WI38 (cell line): Measurements from ENCODE around the gene MALRD1.

ENCODE experiments used
- H3K4me3 ChIP-seq: 2 replicates; pipeline ENCODE4 v1.5.1; 2011; ENCODE audit warnings: low read depth, mild to moderate bottlenecking, control low read depth, low read length
- TF ChIP-seq, protein P1 (sequence below): IDR thresholded peaks from 2 replicates; pipeline ENCODE4 v1.5.1; 2012; ENCODE audit warnings: low read depth, mild to moderate bottlenecking, control low read depth, low read length

Gene MALRD1

DNA sequence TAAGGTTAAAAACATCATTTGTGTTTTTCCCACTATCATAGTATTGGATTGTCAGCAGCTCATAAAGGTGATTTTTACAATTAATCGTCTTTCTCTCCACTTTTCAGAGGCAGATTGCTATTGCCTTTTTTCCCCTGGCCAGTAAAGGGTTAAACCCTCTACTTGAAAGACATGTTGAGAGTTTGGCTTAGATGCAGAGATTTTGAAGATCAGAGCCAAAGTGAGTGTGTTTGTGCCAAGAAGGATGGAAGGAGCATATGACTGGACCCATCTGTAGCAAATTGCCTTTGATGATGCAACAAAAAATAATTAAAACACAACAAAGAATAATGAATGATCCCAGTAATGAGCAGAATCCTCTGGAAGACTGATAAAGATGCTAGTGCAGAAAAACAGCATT lies 373.1 kb downstream of the MALRD1 start:
- TF ChIP-seq, protein P1, sequence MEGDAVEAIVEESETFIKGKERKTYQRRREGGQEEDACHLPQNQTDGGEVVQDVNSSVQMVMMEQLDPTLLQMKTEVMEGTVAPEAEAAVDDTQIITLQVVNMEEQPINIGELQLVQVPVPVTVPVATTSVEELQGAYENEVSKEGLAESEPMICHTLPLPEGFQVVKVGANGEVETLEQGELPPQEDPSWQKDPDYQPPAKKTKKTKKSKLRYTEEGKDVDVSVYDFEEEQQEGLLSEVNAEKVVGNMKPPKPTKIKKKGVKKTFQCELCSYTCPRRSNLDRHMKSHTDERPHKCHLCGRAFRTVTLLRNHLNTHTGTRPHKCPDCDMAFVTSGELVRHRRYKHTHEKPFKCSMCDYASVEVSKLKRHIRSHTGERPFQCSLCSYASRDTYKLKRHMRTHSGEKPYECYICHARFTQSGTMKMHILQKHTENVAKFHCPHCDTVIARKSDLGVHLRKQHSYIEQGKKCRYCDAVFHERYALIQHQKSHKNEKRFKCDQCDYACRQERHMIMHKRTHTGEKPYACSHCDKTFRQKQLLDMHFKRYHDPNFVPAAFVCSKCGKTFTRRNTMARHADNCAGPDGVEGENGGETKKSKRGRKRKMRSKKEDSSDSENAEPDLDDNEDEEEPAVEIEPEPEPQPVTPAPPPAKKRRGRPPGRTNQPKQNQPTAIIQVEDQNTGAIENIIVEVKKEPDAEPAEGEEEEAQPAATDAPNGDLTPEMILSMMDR = no peak
- no peak overlapping the region for H3K4me3 ChIP-seq

DNA sequence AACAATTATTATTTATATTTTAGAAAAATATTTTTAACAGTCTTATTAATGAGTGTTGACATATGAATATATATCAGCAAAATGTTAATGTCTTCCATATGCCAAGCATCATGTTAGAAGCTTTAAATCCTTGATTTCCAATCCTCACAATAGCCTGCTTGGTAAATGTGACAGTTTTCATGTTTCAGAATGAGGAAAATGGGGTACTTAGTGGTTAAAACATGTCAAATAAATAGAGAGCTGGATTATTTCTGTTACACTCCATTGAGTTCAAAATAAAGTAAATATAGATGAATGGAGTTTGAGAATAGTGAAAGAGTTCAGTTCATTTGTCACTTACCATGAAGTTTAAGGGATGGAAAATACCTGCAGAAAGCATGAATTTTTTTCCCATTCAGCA lies 377.4 kb downstream of the MALRD1 start:
- TF ChIP-seq, protein P1 = no peak

DNA sequence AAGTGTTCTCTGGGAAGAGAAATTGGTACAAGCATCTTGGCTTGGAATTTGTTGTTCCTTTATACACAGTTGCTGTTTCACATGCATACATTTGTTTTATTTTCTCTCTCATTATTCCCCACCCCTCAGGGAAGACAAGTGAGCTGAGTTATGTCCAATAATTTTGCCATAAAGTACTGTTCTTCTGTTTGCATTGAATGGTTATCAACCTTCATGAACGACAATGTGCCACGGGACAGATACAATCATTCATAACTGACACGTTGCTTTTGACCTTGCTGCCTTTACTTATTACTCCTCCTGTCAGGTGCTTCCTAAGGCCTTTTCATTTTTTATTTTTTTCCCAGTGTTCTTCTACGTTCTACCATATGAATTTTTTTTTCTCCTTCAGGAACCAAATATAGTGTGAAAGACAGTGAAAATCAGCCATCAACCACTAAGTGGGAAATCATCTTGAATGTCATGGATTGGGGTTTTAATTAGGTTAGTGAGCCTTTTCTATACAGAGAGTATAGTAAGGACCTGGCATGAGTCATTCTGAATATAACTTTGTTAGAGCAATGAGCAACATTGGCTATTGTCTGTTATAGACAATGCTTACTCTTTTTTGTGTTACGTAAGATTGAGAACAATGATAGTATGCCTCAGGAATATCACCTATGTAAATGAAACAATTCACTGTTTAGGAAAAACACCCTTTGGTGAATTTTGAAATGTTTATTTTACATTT lies 383.2 kb downstream of the MALRD1 start:
- TF ChIP-seq, protein P1 = no peak

More for the DNA sequence above, 377.4 kb downstream of the MALRD1 start:
- no peak overlapping the region for H3K4me3 ChIP-seq

DNA sequence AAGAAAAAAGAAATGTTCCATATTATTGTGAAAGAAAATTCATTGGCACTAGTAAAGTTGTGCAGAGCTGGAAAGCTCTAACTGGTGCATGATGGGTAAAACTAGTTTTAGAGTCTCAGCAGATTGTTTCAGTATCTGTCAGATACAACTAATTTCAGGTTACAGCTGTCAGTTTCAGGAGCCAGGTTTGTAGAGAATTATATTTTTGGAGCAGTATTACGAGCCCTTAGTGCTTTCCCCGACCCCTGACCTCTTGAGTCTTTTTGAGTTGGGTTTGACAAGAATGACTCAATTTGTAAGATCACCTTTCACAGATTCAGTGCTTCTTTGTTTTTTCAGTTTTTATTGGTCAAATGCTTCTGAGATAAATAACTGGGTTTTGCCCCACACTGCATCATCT lies 401.3 kb downstream of the MALRD1 start:
- TF ChIP-seq, protein P1 = no peak
- no peak overlapping the region for H3K4me3 ChIP-seq

More for the DNA sequence above, 383.2 kb downstream of the MALRD1 start:
- H3K4me3 ChIP-seq = no peak overlapping the region

DNA sequence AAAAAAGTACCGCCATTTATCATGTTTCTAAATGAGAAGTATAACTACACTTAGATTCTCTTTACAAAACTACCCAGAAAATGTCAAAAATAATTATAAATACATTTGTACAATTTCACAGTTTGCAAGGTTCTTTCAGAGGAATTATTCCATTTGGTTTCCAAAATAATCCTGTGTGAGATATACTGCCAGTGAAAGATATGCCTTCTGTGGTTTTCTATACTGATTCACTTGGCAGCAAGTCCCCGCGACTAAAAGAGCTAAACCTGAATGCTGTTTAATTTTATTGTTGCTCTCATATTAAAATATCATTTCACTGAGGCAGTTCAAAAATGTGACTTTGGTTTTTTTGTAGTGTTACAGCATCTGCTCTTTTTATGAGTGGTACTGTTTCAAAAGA lies 402.8 kb downstream of the MALRD1 start:
- TF ChIP-seq, protein P1 = no peak
- H3K4me3 ChIP-seq = no peak overlapping the region

DNA sequence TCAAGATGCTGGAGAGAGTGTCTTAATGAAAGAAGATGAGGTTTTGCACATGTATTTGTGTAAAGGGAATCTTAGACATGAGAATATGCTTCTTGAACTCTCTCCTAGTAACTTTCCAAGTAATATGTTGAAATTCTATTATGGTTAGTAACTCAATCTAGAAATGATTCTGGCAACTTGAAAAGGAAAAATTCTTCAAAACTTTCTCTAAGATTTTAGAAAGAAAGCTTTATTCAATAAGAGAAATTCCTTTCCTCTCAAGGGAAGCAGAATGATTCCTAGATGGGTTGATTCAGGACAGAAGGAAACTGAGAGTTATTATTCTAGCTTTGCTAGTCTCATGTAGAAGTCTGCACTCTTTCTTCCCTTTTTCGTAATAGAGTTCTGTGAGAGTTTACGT lies 403.3 kb downstream of the MALRD1 start:
- TF ChIP-seq, protein P1 = no peak
- no peak overlapping the region for H3K4me3 ChIP-seq

DNA sequence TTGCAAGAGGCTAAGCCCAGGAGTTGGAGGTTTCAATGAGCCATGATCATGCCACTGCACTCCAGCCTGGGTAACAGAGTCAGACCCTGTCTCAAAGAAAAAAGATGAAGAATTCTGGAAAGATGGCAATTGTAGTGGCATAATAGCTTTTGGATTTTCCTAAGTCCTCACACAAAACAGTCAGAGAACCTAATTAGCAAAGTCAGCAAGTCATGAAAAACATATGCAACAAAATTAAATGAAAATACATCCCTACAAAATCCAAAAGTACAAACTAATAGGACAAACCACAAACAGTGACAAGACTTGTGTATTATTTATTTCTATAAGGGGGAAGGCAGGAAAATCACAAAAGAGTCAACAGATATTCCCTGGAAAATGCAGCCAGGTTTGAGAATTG lies 405.4 kb downstream of the MALRD1 start:
- no peak overlapping the region for H3K4me3 ChIP-seq
- TF ChIP-seq, protein P1 = no peak
